Neural cell (in vitro differentiated cells): Measurements from ENCODE around the gene PPM1H. TPM values are rescaled to one million over a fixed set of nuclear protein-coding genes. Genes with fewer than 3 reads are reported as not detected.

ENCODE experiments used
- H2AFZ ChIP-seq: fragments of 200-600, 300-800 bp; sonication (generic), shearing (Covaris generic); 2 replicates; pipeline ENCODE4 v1.6.0; 2014; ENCODE audit warnings: low read depth, mild to moderate bottlenecking, antibody characterized with exemption, low read length, moderate library complexity
- H3F3A ChIP-seq: fragments of 200-600 bp; shearing (Covaris generic); 2 replicates; pipeline ENCODE4 v1.6.1; 2016; ENCODE audit warnings: mild to moderate bottlenecking, moderate library complexity, mixed read lengths, antibody characterized with exemption, low read length; ENCODE audit not compliant: insufficient read depth, poor library complexity, severe bottlenecking
- H3K27ac ChIP-seq: fragments of 200-600, 300-800 bp; sonication (generic), shearing (Covaris generic); 2 replicates; pipeline ENCODE4 v1.5.1; 2014; ENCODE audit warnings: mild to moderate bottlenecking, low read length, moderate library complexity
- H3K27me3 ChIP-seq: fragments of 300-800, 200-600 bp; sonication (generic), shearing (Covaris generic); 2 replicates; pipeline ENCODE4 v1.6.0; 2014; ENCODE audit warnings: mild to moderate bottlenecking, low read depth, low read length, moderate library complexity; ENCODE audit not compliant: insufficient read depth
- H3K36me3 ChIP-seq: fragments of 300-800, 200-600 bp; sonication (generic), shearing (Covaris generic); 2 replicates; pipeline ENCODE4 v1.5.1; 2014; ENCODE audit warnings: mild to moderate bottlenecking, antibody characterized with exemption, low read length, moderate library complexity; ENCODE audit not compliant: insufficient read depth
- H3K4me2 ChIP-seq: fragments of 300-800, 200-600 bp; sonication (generic), shearing (Covaris generic); 2 replicates; pipeline ENCODE4 v1.6.0; 2014; ENCODE audit warnings: mild to moderate bottlenecking, low read length
- H3K4me3 ChIP-seq: fragments of 300-800, 200-600 bp; sonication (generic), shearing (Covaris generic); 2 replicates; pipeline ENCODE4 v1.5.1; 2014; ENCODE audit warnings: mild to moderate bottlenecking, low read length, moderate library complexity
- H3K79me2 ChIP-seq: fragments of 200-600 bp; shearing (Covaris generic); replicated peaks from 2 replicates; pipeline ENCODE4 v1.6.0; 2014; ENCODE audit warnings: mild to moderate bottlenecking, low read length, moderate library complexity; ENCODE audit not compliant: insufficient read depth
- H3K9ac ChIP-seq: fragments of 300-800, 200-600 bp; sonication (generic), shearing (Covaris generic); 2 replicates; pipeline ENCODE4 v1.6.1; 2016; ENCODE audit warnings: mild to moderate bottlenecking, low read length, mixed read lengths
- H3K9me2 ChIP-seq: fragments of 200-600 bp; shearing (Covaris generic); 2 replicates; pipeline ENCODE4 v1.6.1; 2016; ENCODE audit warnings: mild to moderate bottlenecking, low read length, mixed read lengths; ENCODE audit not compliant: insufficient read depth
- H3K9me3 ChIP-seq: fragments of 200-600, 300-800 bp; sonication (generic), shearing (Covaris generic); 2 replicates; pipeline ENCODE4 v1.6.1; 2016; ENCODE audit warnings: mild to moderate bottlenecking, mixed run types, low read length, moderate library complexity, mixed read lengths
- H4K20me1 ChIP-seq: fragments of 200-600 bp; shearing (Covaris generic); 2 replicates; pipeline ENCODE4 v1.6.1; 2016; ENCODE audit warnings: mild to moderate bottlenecking, mixed run types; ENCODE audit not compliant: insufficient read depth
- CTCF ChIP-seq: fragments of 450-650 bp; IDR thresholded peaks from 2 replicates; pipeline ENCODE4 v1.5.1; 2014; ENCODE audit warnings: antibody characterized with exemption, mild to moderate bottlenecking, moderate library complexity; ENCODE audit not compliant: poor library complexity, severe bottlenecking
- EP300 ChIP-seq: fragments of 450-650 bp; conservative IDR thresholded peaks from 2 replicates; pipeline ENCODE4 v1.6.1; 2014; ENCODE audit warnings: antibody characterized with exemption, mild to moderate bottlenecking, moderate library complexity; ENCODE audit not compliant: poor library complexity, severe bottlenecking
- EZH2 ChIP-seq: fragments of 200-600, 300-800 bp; shearing (Covaris generic), sonication (generic); IDR thresholded peaks from 2 replicates; pipeline ENCODE4 v1.6.1; 2014; ENCODE audit warnings: antibody characterized with exemption, low read length, borderline replicate concordance, mild to moderate bottlenecking; ENCODE audit not compliant: insufficient read depth, poor library complexity, severe bottlenecking
- MXI1 ChIP-seq: fragments of 450-650 bp; conservative IDR thresholded peaks from 2 replicates; pipeline ENCODE4 v1.6.1; 2014; ENCODE audit warnings: antibody characterized with exemption, mild to moderate bottlenecking; ENCODE audit not compliant: poor library complexity, severe bottlenecking
- POLR2AphosphoS5 ChIP-seq: IDR thresholded peaks from 2 replicates; pipeline ENCODE4 v1.6.1; 2012
- RAD21 ChIP-seq: fragments of 450-650 bp; conservative IDR thresholded peaks from 2 replicates; pipeline ENCODE4 v1.6.1; 2014; ENCODE audit warnings: antibody characterized with exemption, mild to moderate bottlenecking, moderate library complexity
- SMC3 ChIP-seq: fragments of 450-650 bp; conservative IDR thresholded peaks from 2 replicates; pipeline ENCODE4 v1.6.1; 2014; ENCODE audit warnings: antibody characterized with exemption, mild to moderate bottlenecking, moderate library complexity; ENCODE audit not compliant: poor library complexity
- TAF1 ChIP-seq: IDR thresholded peaks from 2 replicates; pipeline ENCODE4 v1.6.1; 2012; ENCODE audit warnings: low read depth
- polyA plus RNA-seq: library from polyadenylated mRNA; depleted of rRNA; stranded (reverse); fragments of >200 nt; gene quantifications from 2 replicates; pipeline ENCODE4 v1.2.3, GENCODE V29; 2014
- TF ChIP-seq, protein P1 (sequence below): IDR thresholded peaks from 2 replicates; pipeline ENCODE4 v1.6.1; 2012; ENCODE audit warnings: borderline replicate concordance

Gene PPM1H
- polyA plus RNA-seq, 1 donor from 2014 or later = 3.9 TPM

- no peak overlapping the region for H3K9ac ChIP-seq
- TF ChIP-seq EP300 (no peak), POLR2AphosphoS5 (no peak), SMC3 (no peak), TAF1 (no peak), MXI1 (no peak), EZH2 (no peak), CTCF (no peak), RAD21 (no peak)
- TF ChIP-seq, protein P1, sequence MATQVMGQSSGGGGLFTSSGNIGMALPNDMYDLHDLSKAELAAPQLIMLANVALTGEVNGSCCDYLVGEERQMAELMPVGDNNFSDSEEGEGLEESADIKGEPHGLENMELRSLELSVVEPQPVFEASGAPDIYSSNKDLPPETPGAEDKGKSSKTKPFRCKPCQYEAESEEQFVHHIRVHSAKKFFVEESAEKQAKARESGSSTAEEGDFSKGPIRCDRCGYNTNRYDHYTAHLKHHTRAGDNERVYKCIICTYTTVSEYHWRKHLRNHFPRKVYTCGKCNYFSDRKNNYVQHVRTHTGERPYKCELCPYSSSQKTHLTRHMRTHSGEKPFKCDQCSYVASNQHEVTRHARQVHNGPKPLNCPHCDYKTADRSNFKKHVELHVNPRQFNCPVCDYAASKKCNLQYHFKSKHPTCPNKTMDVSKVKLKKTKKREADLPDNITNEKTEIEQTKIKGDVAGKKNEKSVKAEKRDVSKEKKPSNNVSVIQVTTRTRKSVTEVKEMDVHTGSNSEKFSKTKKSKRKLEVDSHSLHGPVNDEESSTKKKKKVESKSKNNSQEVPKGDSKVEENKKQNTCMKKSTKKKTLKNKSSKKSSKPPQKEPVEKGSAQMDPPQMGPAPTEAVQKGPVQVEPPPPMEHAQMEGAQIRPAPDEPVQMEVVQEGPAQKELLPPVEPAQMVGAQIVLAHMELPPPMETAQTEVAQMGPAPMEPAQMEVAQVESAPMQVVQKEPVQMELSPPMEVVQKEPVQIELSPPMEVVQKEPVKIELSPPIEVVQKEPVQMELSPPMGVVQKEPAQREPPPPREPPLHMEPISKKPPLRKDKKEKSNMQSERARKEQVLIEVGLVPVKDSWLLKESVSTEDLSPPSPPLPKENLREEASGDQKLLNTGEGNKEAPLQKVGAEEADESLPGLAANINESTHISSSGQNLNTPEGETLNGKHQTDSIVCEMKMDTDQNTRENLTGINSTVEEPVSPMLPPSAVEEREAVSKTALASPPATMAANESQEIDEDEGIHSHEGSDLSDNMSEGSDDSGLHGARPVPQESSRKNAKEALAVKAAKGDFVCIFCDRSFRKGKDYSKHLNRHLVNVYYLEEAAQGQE = no peak
- H3K27ac ChIP-seq = no peak overlapping the region
These were observed 102.4 kb downstream of the PPM1H start for GRCh38 chr12:62832558-62832957.

DNA sequence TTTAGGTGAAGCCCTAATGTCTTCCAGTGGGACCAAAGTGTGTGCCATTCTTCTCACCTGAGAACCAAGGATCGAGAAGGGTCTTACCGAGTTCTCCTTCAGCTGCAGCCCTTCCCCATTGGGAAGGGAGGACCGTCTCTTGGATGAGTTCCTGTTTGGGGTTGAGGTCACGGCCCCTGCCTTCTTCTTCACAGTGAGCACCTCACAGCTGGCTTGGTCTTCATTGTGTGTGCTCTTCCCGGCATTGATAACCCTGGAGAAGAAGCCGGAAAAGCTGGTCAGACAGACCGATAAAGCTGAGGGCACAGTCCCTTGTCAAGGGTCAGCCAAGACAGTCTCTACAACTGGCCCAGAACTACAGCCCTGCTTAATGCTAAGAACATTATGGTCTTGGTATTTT is 102.9 kb downstream of the PPM1H start:
- Histone ChIP-seq H3K4me2 (no peak overlapping the region), H3K79me2 (no peaks in the 10 kb centered on the region), H3K27ac (no peak overlapping the region)

More at GRCh38 chr12:62832558-62832957, 102.4 kb downstream of the PPM1H start:
- Histone ChIP-seq H3F3A (no peaks in the 10 kb centered on the region), H3K79me2 (no peaks in the 10 kb centered on the region), H2AFZ (no peak overlapping the region), H3K36me3 (no peaks in the 10 kb centered on the region), H3K9me2 (no peaks in the 10 kb centered on the region), H3K4me3 (no peak overlapping the region), H3K4me2 (no peak overlapping the region), H3K27me3 (no peaks in the 10 kb centered on the region), H3K9me3 (no peaks in the 10 kb centered on the region), H4K20me1 (no peaks in the 10 kb centered on the region)

More for the DNA sequence above, 102.9 kb downstream of the PPM1H start:
- Histone ChIP-seq H3K9ac (no peak overlapping the region), H4K20me1 (no peaks in the 10 kb centered on the region), H3K4me3 (no peak overlapping the region), H3K9me3 (no peaks in the 10 kb centered on the region), H2AFZ (no peak overlapping the region), H3K9me2 (no peaks in the 10 kb centered on the region), H3K27me3 (no peaks in the 10 kb centered on the region), H3K36me3 (no peaks in the 10 kb centered on the region), H3F3A (no peaks in the 10 kb centered on the region)
- TF ChIP-seq TAF1 = no peak
- no peak for TF ChIP-seq RAD21
- no peak for TF ChIP-seq SMC3
- no peak for TF ChIP-seq EP300
- no peak for TF ChIP-seq POLR2AphosphoS5
- TF ChIP-seq EZH2 = no peak
